ENCODE results near the gene CEP20.

CEP20 gene

GRCh38 chr16:15900901-15901500 lies 12.6 kb upstream of the CEP20 start:
- H3K4me1 Mint-ChIP-seq: no peaks in the 10 kb centered on the region
- H3K4me3 Mint-ChIP-seq: no peak overlapping the region
- TF ChIP-seq CTCF (IDR thresholded peaks at IDR 0.05; ENCODE audit: unreplicated experiment in 3 of 3): no peak
- H3K9me3 Mint-ChIP-seq: peaks cover 3% of the 10 kb centered on the region
- H3K27me3 Mint-ChIP-seq (ENCODE audit: low read depth): peaks cover 10% of the 10 kb centered on the region
- no peaks in the 10 kb centered on the region for H3K36me3 Mint-ChIP-seq (ENCODE audit: low read depth)
- no peak overlapping the region for H3K27ac Mint-ChIP-seq

- Mint-ChIP-seq H3K4me1 (no peaks in the 10 kb centered on the region), H3K36me3 (ENCODE audit: low read depth) (no peaks in the 10 kb centered on the region), H3K27ac (no peak overlapping the region)
Measured at GRCh38 chr16:15900357-15900756, 12.0 kb upstream of the CEP20 start.

GRCh38 chr16:15899538-15900100 lies 11.2 kb upstream of the CEP20 start:
- H3K36me3 Mint-ChIP-seq (ENCODE audit: low read depth): no peaks in the 10 kb centered on the region
- no peak overlapping the region for H3K27ac Mint-ChIP-seq
- no peak for TF ChIP-seq CTCF (IDR thresholded peaks at IDR 0.05; ENCODE audit: unreplicated experiment in 3 of 3)
- no peak overlapping the region for H3K4me3 Mint-ChIP-seq
- H3K9me3 Mint-ChIP-seq: peaks cover 1% of the 10 kb centered on the region
- H3K4me1 Mint-ChIP-seq: no peaks in the 10 kb centered on the region
- peaks cover 8% of the 10 kb centered on the region for H3K27me3 Mint-ChIP-seq (ENCODE audit: low read depth)

More at GRCh38 chr16:15900357-15900756, 12.0 kb upstream of the CEP20 start:
- no peak for TF ChIP-seq CTCF (IDR thresholded peaks at IDR 0.05; ENCODE audit: unreplicated experiment in 3 of 3)
- peaks cover 10% of the 10 kb centered on the region for H3K27me3 Mint-ChIP-seq (ENCODE audit: low read depth)
- no peak overlapping the region for H3K4me3 Mint-ChIP-seq
- peaks cover 2% of the 10 kb centered on the region for H3K9me3 Mint-ChIP-seq

- H3K27me3 Mint-ChIP-seq (ENCODE audit: low read depth): peaks cover 5% of the 10 kb centered on the region
- no peaks in the 10 kb centered on the region for H3K36me3 Mint-ChIP-seq (ENCODE audit: low read depth)
- no peak for TF ChIP-seq CTCF (IDR thresholded peaks at IDR 0.05; ENCODE audit: unreplicated experiment in 3 of 3)
- H3K4me3 Mint-ChIP-seq: no peak overlapping the region
- H3K27ac Mint-ChIP-seq: no peak overlapping the region
- H3K4me1 Mint-ChIP-seq: no peaks in the 10 kb centered on the region
- no peaks in the 10 kb centered on the region for H3K9me3 Mint-ChIP-seq
Measured at GRCh38 chr16:15898654-15899053, 10.3 kb upstream of the CEP20 start.

- no peak overlapping the region for H3K4me3 Mint-ChIP-seq
- H3K27me3 Mint-ChIP-seq (ENCODE audit: low read depth): peaks cover 5% of the 10 kb centered on the region
- H3K36me3 Mint-ChIP-seq (ENCODE audit: low read depth): no peaks in the 10 kb centered on the region
- no peak overlapping the region for H3K27ac Mint-ChIP-seq
- no peaks in the 10 kb centered on the region for H3K9me3 Mint-ChIP-seq
- TF ChIP-seq CTCF (IDR thresholded peaks at IDR 0.05; ENCODE audit: unreplicated experiment in 3 of 3): no peak
- H3K4me1 Mint-ChIP-seq: no peaks in the 10 kb centered on the region
Measured at GRCh38 chr16:15897834-15898254, 9.4 kb upstream of the CEP20 start.
